Skin of body (tissue), 2 donors: ENCODE results near the gene RAP2A. TPM values are rescaled to one million over a fixed set of nuclear protein-coding genes. Genes with fewer than 3 reads are reported as not detected.
A peak's percentile ranks its signal among the peaks of the same experiment; 100 is the strongest.

Experiments used
- DNase-seq: peaks from one replicate; lab custom pipeline; 2025; lab: John Stamatoyannopoulos, UW
- total RNA-seq: library from RNA; depleted of rRNA; stranded (reverse); fragments of >200 nt; gene quantifications from one replicate; pipeline ENCODE4 v1.2.3, GENCODE V29; 2014

RAP2A gene
- total RNA-seq, 1 donor from 2014 or later = 36.3 TPM

- no peak for DNase-seq
These were observed 12.5 kb downstream of the RAP2A start for GRCh38 chr13:97446448-97446847.

DNA sequence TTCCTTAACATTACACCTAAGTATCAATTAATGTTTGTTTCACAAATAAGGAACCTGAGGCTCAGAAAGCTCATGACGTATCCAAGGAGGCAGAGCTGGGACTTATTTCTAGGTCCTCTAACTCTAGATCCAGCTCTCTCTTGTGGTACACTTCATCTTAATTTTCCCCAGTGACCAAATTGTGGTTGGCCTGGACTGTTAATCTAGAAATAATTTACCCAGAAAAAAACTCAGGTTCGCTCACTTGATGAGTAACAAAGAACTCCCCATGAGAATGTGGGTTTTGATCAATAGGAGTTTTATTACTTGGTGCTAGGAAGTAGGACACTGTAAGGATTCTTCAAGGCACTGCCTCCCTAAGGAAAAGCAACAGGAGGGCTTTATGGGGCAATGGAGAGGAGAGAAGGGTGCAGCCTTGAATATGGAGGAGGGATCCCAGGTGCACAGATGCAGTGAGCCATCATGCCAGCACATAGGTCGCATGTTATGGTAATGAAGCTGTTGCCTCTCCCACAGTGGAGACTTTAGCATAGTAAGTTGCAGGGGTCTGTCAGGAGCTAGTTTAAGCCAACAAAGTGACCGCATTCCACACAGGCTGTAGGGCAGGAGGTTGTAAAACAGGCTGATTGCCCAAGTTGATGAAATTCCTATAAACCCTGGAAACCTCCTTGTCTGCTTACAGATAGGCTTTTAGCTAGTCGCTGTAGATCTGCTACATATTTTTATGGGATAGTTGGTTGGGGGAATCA lies 14.7 kb downstream of the RAP2A start:
- no peak for DNase-seq

DNA sequence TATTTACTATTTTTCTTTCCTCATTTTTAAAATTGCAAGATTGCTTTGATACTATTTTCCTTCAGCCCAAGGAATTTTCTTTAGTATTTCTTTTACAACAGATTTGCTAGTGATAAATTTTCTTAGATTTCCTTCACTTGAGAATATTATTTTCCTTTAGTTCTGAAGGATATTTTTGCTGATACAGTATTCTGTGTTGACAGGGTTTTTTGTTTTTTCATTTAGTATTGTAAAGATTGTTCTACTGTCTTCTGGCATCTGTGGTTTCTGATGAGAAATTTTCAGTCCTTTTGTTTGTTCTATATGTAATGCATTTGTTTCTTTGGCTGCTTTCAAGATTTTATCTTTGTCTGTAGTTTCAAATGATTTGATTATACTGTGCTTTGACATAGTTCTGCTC lies 20.7 kb downstream of the RAP2A start:
- no peak for DNase-seq

DNA sequence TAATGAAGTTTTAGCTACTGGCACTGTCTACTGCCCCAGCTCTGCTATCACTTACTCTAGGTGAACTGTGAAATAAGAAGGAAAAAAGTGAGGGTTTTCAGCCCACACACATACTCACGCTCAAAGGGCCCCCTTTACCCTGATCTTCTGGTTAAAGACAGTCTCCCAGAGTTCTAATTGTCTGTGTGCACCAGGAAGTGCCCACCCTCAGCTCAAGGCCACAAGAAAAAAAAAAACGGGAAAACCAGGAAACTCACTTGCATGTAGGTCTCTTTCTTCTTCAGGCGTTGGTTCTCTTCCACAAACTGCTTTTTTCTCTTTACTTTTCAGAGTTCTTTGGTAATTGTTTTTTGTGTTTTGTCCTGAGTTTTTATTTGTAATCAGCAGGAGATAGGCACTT lies 22.1 kb downstream of the RAP2A start:
- DNase-seq = no peak

DNA sequence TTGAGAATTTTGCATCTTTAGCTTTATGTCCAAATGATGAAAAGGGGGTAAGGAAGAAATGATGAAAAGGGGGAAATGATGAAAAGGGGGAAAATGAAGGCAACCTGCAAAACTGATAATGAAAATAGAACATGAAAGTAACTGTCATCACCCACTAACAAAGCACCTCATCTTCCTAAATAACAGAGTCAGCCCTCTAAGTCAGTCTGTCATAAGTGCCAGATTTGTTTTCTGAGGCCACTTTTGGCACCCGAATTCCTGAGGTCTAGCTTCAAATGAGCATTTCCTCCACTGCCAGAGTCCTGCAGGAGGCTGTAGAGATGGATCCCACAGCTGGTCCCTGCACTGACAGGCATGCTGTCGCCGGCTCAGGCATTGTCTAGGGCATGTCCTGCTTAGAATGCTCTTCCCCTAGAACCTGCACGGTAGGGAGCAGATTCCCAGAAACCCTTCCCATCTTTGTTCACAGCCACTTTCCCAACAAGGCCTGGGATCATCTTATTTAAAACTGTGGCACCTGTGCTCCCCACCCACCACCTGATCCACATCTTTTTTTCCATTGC lies 25.3 kb downstream of the RAP2A start:
- no peak for DNase-seq

DNA sequence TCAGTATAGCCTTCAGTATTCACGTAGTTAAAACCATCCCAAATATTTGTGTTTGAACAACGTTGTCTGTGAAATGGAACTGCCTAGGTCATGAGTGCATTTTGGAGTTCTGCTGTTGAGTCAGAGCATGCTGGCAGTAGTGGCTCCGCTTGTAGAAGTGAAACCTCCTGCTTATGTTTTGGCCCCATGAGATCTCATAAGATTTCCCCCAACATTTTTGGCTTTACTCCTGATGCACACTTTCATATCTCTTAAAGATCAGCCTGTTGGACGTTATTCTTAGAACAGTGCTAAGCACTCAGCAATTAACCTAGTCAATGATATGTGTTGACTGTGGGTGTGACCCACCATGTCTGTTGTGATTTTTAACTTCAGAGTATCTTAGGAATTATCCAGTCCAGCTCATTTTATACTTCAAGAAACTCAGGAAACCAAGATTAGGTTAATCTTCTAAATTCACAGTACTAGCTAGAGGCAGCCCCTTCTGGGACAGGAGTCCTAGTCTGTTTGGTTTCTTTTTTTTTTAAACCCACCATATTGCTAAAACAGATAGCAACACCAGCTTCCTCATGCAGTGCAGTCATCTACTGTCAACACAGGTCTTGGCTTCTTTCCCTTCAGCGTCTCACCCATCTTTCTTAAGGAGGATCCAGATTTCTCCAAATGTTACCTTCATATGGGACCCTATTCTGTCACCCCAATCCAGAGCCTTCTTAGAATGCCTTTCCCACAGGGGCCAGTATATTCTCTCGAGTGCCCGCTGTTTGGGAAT lies 26.2 kb downstream of the RAP2A start:
- DNase-seq = peak; percentile 36

GRCh38 chr13:97460853-97461252 lies 26.9 kb downstream of the RAP2A start:
- peak; percentile 60 for DNase-seq

- DNase-seq = no peak
These were observed 30.6 kb downstream of the RAP2A start for GRCh38 chr13:97464561-97464960.

DNA sequence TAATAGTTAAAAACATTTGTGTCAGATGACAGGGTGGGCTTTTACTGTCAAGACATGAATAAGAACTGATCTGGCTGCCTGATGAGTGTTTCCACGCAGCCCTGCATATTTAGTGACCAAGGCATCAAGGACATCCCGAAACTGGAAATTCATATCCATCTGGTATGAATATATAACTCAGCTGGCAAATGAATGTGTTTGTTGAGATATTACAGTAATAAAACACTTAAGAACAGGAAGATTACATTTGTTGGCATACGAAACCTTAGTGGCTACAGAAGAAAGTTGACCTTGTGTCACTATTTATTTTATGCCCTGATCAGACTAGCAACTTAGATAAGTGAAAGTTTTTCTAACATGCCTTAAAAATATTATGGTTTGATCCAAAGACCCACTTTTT lies 32.8 kb downstream of the RAP2A start:
- no peak for DNase-seq

- DNase-seq = peak; percentile 72
These were observed 34.4 kb downstream of the RAP2A start for GRCh38 chr13:97468331-97468730.

DNA sequence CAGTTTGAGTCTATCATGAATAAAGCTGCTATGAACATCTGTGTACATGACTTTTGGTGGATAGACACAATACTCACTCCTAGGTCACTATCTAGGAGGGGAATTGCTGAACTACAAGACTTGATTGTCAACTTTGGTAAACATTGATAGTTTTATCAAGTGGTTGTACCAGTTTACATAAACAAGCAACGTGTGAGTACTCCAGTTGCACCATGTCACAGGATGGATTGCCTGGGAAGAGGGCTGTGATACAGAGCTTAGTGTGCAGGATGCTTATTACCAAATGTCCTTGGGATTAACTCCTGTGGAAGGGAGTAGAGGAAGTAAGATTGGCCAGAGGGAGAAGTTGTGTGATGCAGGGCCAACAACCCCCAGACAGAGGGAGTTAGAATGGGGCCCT lies 37.7 kb downstream of the RAP2A start:
- no peak for DNase-seq

DNA sequence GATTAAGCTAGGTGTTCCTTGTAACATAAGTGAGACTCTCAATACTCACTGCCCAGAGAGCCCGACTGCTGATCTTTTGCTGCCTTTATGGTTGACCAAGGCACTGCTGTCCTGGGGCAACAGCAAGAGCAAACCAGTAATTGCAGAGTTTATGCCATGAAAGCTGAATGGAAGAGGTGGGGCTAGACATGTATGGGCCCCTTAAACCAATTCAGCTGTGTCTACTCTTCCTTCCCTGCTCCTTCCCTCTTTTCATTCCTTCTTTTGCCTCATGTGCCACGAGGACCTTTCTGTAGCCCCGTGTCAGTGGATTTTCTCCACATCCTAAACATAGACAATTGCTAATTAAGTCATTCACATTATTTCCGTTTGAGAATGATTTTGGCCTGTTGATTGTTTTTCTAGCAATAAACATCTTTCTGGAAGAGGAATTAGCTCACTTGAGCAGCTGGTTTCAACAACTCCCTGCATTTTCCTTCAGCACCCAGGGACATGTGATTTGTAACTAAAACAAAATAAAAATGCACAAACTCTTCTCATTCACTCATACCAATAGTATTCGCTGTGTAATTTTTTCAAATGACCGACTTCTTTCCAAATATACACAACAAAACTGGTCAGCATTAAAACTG lies 40.5 kb downstream of the RAP2A start:
- peak; percentile 91 for DNase-seq

DNA sequence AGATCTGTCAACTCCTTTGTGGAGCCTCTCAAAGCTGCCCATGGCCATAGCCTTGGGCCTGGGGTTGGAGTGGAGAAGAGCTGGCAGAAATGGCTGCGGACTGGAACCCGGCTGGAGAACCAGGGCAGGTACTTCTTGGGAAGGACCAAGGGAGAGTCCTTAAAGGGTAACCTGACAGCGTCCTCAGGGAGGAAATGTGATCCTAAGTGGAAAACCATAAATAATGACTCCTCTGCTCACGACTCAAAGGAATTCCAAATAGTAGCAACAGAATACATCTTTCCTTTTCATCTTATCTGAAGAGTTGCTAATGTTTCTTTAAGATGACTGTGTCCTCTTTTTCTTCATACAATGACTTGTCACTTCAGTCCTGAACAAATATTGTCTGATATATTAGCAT lies 41.0 kb downstream of the RAP2A start:
- no peak for DNase-seq

GRCh38 chr13:97477844-97478243 lies 43.9 kb downstream of the RAP2A start:
- no peak for DNase-seq

DNA sequence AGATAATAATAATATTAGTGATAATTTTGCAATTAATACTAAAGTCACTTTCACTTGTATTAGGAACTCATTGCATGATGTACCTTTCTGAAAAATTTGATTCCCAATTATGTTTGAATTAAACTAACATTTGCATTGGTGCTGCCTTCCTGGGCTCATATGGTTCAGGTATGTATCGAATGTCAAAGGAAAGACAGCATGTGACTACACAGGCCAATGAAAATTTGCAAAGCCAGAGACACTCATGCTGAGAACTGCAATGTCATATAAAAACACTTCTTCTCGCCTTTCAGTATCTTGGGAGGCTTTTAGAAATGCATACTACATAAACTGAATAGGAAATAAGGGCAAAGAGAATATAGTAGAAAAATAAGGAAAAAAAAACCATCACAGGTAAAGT lies 44.3 kb downstream of the RAP2A start:
- DNase-seq = no peak

DNA sequence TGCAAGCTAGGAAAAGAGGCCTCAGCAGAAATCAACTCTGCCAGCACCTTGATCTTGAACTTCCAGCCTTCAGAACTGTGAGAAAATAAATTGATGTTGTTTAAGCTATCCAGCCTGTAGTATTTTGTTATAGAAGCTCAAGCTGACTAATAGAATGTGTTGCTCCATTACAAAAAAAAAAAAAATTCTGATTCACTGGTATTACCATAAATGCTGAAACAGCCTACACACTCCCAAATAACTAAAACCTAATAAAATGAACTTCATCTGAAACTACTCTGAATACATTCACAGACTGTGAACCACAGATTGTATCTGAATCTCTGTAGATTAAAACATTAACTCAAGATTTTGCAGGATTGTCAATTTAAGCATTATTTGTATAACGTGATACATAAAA lies 49.5 kb downstream of the RAP2A start:
- DNase-seq = no peak

GRCh38 chr13:97484301-97484700 lies 50.3 kb downstream of the RAP2A start:
- DNase-seq = peak; percentile 45

DNA sequence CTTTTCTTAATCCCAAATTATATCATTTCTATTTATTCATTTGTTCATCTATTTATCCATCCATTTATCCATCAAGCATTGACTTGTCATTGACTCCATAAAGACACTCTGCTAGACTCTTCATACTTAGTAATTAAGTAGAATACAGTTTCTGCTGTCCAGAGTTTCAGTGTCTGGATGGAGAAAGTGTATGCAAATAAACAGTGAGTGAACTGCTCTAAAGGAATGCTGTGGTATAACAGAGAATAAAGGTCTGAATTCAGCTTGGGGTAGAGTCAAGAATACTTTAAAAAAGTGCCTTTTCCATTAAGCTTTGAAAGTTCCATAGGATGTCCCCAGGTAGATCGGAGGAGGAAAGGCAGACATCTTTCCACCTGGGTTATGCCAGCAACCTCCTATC lies 51.4 kb downstream of the RAP2A start:
- DNase-seq = no peak

DNA sequence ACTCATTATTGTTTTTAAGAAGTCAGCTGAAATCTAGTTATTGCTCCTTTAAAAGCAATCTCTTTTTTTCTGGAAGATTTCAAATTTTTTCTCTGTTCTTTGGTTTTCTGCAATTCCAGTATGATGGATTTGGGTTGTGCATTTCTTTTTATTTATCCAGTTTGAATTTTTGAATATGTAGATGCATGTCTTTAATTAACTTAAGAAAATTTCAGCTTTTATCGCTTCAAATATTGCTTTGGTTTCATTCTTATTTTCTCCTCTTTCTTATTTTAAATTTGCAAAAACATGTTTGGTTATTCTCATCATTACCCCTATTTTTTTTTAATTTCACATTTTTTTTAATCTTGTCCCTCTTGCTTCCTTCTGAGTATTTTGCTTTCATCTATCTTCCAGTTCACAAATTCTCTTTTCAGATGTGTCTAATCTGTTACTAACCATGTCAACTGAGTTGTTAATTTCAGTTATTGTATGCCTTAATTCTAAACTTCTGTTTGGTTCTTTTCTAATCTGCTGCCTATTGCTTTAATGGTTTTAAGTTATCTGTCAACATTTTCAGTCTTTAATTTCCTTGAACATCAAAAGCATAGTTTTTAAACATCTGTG lies 56.8 kb downstream of the RAP2A start:
- DNase-seq = no peak

GRCh38 chr13:97491452-97491851 lies 57.5 kb downstream of the RAP2A start:
- DNase-seq = no peak

DNA sequence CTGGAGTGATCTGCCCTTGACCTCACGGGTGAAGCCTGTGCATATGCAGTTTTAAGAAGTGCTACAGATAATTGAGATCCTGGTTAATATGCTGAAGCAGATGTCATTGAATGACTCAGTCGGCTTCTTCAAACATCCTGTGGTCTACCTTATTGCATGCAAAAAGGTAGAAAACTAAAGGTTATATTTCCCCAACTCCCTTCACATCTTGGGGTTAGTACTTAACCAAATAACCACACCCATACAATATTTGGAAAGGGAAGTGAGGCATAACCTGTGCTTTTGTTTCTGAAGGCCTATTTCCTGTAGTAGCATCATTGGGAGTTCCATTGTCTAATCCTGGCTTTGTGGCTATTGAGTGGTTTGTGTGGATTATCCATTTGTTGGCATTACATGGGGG lies 58.3 kb downstream of the RAP2A start:
- DNase-seq = no peak
